AG08396 (cell line): ENCODE measurements around the gene BANF2.
A peak's percentile ranks its signal among the peaks of the same experiment; 100 is the strongest.
"Not testable (repeated sequence)": the region's sequence is repeated elsewhere in the genome, so short reads cannot be mapped to it uniquely, and the experiment has no call there.

ENCODE experiments used
- DNase-seq: peaks from one replicate; pipeline ENCODE4 v3.0.0; 2012; ENCODE audit warnings: low spot score, mixed read lengths

Gene BANF2

DNA sequence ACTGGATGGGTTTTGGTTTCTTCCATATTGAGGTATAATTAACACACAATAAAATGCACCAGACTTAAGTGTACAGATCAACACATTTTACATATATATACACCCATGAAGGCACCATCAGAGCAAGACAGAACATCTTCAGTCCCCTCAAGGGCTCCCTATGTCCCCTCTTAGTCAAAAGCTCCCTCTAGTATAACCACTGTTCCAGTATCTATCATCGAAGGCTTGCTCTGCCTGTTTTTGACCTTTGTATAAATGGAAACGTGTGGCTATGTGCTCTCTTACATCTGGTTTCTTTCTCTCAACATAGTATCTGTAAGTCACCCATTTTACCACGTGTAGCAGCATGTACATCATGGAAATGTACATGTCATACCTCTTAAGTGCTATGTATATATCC lies 66.5 kb downstream of the BANF2 start:
- no peak for DNase-seq

DNA sequence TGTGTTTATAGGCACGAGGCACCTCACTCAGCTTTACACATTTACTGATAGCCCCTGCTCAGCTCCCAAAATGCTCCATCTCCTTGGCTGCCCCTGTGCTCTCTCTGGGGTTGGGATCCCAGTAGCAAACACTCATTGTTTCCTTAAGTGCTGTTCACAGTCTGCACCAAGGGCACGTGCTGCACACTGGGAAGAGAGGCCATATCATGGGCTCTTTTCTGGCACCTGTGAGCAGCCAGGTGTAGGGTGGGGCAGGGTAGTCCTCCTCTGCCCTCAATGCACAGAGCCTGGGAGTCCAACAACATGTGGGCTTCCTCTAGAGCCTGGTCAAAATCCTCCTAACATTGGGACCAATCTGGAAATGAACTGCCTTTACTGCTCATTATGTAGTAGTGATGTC lies 67.9 kb downstream of the BANF2 start:
- no peak for DNase-seq

DNA sequence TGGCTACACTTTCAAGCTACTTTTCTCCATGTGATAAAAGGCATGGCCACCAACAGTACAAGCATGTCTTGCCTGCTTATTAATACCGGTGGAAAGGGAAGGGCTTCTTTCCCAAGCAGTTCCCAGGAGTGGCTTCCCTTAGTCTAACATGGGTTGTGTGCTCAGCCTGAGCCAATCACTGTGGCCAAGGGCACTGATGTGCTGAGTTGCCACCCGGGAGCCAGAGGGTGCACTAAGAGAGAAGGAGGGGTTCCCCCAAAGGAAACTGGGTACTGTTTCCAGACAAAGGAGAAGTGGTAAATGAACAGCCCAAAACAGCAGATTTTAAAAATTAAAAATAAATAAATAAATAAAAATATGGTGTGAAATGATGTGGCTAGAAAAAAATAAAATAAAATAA lies 68.5 kb downstream of the BANF2 start:
- DNase-seq: peak; percentile 26

DNA sequence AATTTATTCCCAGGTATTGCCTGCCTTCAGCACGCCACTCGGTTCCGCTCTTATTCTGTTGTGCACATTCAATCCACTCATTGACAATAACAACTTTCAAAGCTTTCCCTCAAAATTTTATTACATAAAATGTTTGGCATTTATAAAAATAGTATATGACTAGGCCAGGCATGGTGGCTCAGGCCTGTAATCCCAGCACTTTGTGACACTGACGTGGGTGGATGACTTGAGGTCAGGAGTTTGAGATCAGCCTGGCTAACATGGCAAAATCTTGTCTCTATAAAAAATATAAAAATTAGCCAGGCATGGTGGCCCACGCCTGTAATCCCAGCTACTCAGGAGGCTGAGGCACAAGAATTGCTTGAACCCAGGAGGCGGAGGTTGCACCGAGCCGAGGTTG lies 70.0 kb downstream of the BANF2 start:
- DNase-seq: not testable (repeated sequence)

DNA sequence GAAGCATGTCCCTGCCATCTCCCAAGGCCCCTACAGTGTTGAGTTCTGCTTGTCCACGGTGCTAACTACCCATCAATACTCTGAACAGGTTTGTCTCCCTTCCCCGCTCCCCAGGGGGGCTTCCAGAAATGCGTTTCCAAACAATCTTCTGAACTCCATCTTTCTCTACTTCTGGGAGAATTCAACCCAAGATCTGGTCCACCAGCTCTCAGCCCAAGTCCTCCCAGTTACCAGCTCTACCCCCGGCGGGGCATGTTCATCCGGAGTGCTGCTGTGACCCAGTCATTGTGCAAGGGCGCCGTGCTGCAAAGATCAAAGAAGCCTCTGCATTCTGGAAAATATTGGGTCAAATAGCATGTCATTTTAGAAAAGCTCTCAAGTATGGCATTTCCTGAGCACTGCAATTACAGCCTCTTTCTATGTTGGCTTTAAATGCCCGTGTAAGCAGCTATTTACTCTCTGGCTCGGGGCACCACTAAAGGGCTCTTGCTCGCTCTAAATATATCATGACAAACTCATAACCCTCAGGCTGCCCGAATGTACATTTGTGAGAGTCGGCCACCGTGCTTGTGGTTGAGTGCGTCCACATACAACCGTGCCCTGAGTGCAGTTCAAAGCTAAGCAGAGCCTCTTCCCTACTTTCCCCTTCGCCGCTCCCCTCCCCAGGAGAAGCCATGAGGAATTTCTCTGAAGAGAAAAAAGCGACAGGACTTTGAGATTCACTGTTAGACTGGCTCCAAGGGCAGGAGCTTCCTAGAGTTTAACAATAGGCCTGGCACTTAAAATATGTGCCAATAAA lies 71.6 kb downstream of the BANF2 start:
- no peak for DNase-seq

DNA sequence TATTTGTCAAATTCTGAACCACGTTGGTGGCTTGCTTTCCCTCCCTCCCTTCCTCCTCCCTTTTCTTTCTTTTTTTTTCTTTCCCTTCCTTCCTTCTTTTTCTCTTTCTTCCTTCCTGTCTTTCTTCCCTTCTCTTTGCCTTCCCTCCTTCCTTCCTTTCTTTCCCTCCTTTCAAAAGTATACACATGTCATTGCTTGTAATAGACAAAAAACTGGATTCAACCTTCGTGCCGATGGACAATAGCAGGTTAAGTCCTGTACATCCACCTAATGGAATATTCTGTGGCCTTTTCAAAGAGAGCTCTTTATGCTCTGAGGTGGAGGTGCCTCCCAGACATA lies 72.2 kb downstream of the BANF2 start:
- DNase-seq: no peak

DNA sequence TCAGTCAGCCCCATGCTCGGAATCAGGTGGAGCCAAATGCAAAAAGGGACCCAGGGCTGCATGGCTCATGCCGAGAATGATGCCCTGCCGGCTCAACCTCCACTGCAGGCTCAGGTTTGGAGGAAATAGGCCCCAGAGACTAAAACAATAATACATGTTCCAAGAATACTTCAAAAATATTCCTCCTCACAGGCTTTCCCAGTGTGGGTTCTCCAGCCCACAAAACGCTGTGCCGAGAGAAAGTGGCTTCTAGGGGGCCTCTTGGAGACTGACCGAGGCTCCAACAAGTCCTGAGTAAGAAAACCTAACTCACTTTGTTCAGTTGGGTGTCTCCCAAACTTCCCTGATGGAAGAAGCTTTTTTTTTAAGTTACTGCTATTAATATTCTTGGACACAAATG lies 73.9 kb downstream of the BANF2 start:
- no peak for DNase-seq

DNA sequence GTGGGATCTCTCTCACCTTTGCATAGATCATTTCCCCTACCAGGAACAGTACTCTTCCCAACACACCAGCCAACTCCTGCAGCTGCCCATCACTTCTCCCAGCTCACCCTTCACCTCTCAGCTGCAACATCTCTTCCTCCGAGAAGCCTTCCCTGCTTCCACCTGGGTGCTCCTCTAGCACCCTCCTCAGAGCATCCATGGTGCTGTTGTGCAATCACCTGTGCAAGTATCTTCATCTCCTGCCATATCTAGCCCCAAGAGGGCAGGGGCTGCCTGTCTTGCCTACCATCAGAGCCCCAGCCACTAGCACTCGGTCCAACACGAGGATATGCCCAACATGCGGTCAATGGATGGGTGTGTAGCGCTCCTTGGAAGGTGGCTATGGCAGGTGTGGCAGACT lies 75.8 kb downstream of the BANF2 start:
- no peak for DNase-seq

DNA sequence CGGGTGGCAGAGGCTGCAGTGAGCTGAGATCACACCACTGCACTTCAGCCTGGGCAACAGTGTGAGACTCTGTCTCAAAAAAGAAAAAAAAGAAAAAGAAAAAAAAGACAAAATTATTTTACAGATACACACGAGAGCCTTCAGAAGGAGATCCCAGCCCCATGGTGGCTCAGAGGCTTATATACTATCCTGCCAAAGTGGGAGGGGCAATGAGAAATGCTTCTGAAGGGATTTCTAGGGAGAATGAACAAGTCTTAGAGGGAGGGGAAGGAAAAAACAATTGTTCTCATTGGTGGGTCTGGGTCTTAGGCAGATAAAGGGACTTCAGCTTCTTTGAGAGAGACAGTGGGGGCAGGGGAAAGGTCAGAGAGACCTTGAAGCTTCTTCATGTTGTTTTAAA lies 76.8 kb downstream of the BANF2 start:
- no peak for DNase-seq

DNA sequence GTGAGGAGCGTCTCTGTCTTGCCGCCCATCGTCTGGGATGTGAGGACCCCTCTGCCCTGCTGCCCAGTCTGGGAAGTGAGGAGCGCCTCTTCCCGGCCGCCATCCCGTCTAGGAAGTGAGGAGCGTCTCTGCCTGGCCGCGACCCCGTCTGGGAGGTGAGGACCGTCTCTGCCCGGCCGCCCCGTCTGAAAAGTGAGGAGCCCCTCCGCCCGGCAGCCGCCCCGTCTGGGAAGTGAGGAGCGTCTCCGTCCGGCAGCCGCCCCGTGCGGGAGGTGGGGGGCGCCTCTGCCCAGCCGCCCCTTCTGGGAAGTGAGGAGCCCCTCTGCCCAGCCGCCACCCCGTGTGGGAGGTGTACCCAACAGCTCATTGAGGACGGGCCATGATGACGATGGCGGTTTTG lies 79.2 kb downstream of the BANF2 start:
- DNase-seq: not testable (repeated sequence)

DNA sequence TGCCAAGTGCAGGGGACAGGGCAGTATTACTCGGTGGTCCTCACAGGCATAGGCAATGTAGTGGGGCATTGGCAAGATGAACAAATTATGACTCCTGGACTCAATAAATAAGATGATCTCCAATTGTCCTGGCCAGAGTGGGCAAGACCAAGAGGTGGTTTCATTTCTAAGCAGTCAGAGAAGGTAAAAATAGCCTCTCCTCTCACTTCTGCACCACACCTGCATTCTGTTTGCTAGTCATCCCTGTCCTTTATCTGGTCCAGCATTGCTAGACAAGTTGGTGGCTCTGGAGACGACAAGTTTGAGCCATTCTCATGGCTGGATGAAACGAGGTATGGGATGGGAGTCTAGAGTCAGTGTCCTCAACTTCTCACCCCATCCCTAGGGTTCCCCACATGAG lies 83.0 kb downstream of the BANF2 start:
- DNase-seq: no peak

DNA sequence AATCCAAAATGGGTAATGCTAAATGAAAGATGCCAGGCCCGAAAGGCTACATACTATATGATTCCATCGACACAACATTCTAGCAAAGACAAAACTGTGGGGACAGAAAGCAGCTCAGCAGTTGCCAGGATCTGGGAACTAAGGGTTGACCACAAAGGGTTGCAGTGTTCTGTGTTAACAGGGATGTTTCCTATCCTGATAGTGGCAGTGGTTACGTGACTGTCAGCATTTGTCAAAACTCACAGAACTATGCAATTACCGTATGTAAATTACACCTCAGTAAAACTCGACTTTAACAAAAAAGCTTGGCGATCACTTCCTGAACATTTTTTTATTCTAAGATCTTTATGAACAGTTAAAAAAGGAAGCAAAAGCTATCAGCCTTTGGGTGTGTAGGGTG lies 83.9 kb downstream of the BANF2 start:
- no peak for DNase-seq

DNA sequence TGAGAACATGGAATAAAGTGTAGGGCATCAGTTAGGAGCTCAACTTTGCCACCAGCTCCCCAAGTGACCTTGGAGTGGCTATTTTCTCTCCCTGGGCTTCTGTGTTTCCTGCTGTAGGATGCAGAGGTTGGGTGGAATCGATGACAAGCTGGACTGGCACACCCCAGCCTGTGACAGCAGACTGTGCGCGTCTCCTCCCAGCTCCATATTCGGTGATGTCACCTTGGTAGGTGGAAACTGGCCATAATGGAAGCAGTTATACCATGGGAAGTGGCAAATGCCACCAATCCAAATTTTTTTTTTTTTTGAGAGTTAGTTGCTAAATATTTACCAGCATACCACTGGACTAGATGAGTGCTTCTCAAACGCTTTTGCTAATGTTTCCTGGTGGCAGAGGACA lies 85.2 kb downstream of the BANF2 start:
- DNase-seq: no peak
